Progenitor cell of endocrine pancreas (in vitro differentiated cells): ENCODE measurements around the gene MOV10L1. TPM values are rescaled to one million over a fixed set of nuclear protein-coding genes. Genes with fewer than 3 reads are reported as not detected.
"Not testable (repeated sequence)": the region's sequence is repeated elsewhere in the genome, so short reads cannot be mapped to it uniquely, and the experiment has no call there.

Experiments used
- DNase-seq: peaks from one replicate; pipeline ENCODE4 v3.0.0; 2021; ENCODE audit warnings: low spot score; ENCODE audit not compliant: unreplicated experiment
- H3K27ac Mint-ChIP-seq: 2 replicates; pipeline ENCODE4 v1.8.0; 2021; ENCODE audit warnings: mild to moderate bottlenecking, moderate library complexity, mixed read lengths
- H3K27me3 Mint-ChIP-seq: 2 replicates; pipeline ENCODE4 v1.8.0; 2021; ENCODE audit warnings: mixed read lengths
- H3K36me3 Mint-ChIP-seq: 2 replicates; pipeline ENCODE4 v1.8.0; 2022; ENCODE audit warnings: mixed read lengths; ENCODE audit not compliant: insufficient read depth
- H3K4me1 Mint-ChIP-seq: 2 replicates; pipeline ENCODE4 v1.8.0; 2021; ENCODE audit warnings: low read depth, mixed read lengths
- H3K4me3 Mint-ChIP-seq: 2 replicates; pipeline ENCODE4 v1.8.0; 2021; ENCODE audit warnings: low read depth, mild to moderate bottlenecking, moderate library complexity, mixed read lengths
- H3K9me3 Mint-ChIP-seq: 2 replicates; pipeline ENCODE4 v1.8.0; 2021; ENCODE audit warnings: low read depth, mixed read lengths
- CTCF ChIP-seq: fragments of 200-600 bp; sonication (generic); IDR thresholded peaks from one replicate; pipeline ENCODE4 v1.5.0; 2021; ENCODE audit warnings: antibody characterized with exemption, mild to moderate bottlenecking; ENCODE audit not compliant: unreplicated experiment
- total RNA-seq: library from RNA; stranded (reverse); gene quantifications from 2 replicates; pipeline ENCODE4 v1.2.1, GENCODE V29; 2021

MOV10L1 gene
- total RNA-seq, 1 donor from 2014 or later: 0.22 TPM

- DNase-seq: no peak
- no peak overlapping the region for H3K4me3 Mint-ChIP-seq
- peaks cover 14% of the 10 kb centered on the region for H3K27me3 Mint-ChIP-seq
- no peak overlapping the region for H3K27ac Mint-ChIP-seq
- H3K4me1 Mint-ChIP-seq: peaks cover 5% of the 10 kb centered on the region
- H3K9me3 Mint-ChIP-seq: no peaks in the 10 kb centered on the region
- no peak for TF ChIP-seq CTCF
- H3K36me3 Mint-ChIP-seq: no peaks in the 10 kb centered on the region
Measured at GRCh38 chr22:50083462-50084079, 6.2 kb upstream of the MOV10L1 start.

GRCh38 chr22:50084080-50084477 lies 5.7 kb upstream of the MOV10L1 start:
- no peak overlapping the region for H3K27ac Mint-ChIP-seq
- no peak for TF ChIP-seq CTCF
- H3K9me3 Mint-ChIP-seq: peaks cover under 1% of the 10 kb centered on the region
- peaks cover 14% of the 10 kb centered on the region for H3K27me3 Mint-ChIP-seq
- peaks cover 5% of the 10 kb centered on the region for H3K4me1 Mint-ChIP-seq
- H3K4me3 Mint-ChIP-seq: no peak overlapping the region
- DNase-seq: no peak
- H3K36me3 Mint-ChIP-seq: no peaks in the 10 kb centered on the region

GRCh38 chr22:50084614-50085021 lies 5.2 kb upstream of the MOV10L1 start:
- no peak for DNase-seq
- H3K9me3 Mint-ChIP-seq: peaks cover 3% of the 10 kb centered on the region
- peaks cover 5% of the 10 kb centered on the region for H3K4me1 Mint-ChIP-seq
- TF ChIP-seq CTCF: no peak
- no peak overlapping the region for H3K4me3 Mint-ChIP-seq
- H3K36me3 Mint-ChIP-seq: no peaks in the 10 kb centered on the region
- H3K27ac Mint-ChIP-seq: no peak overlapping the region
- peaks cover 18% of the 10 kb centered on the region for H3K27me3 Mint-ChIP-seq

GRCh38 chr22:50085211-50085972 lies 4.4 kb upstream of the MOV10L1 start, which contains the start of gene MLC1:
MLC1 (minus strand) TSS chr22:50085426; CDS start chr22:50084902, 524 bp downstream.
- H3K27ac Mint-ChIP-seq: no peak within 1 kb of the TSS
- H3K4me3 Mint-ChIP-seq: no peak within 1 kb of the TSS
- H3K36me3 Mint-ChIP-seq: peaks cover 2% of the 10 kb centered on the region
- H3K4me1 Mint-ChIP-seq: peaks cover 5% of the 10 kb centered on the region
- DNase-seq: no peak
- no peak for TF ChIP-seq CTCF
- H3K27me3 Mint-ChIP-seq: peaks cover 19% of the 10 kb centered on the region
- peaks cover 3% of the 10 kb centered on the region for H3K9me3 Mint-ChIP-seq

- H3K27ac Mint-ChIP-seq: no peak overlapping the region
- no peak for DNase-seq
- peaks cover 19% of the 10 kb centered on the region for H3K27me3 Mint-ChIP-seq
- H3K4me1 Mint-ChIP-seq: peaks cover 5% of the 10 kb centered on the region
- H3K4me3 Mint-ChIP-seq: no peak overlapping the region
- H3K9me3 Mint-ChIP-seq: peaks cover 3% of the 10 kb centered on the region
- TF ChIP-seq CTCF: no peak
- peaks cover 2% of the 10 kb centered on the region for H3K36me3 Mint-ChIP-seq
Measured at GRCh38 chr22:50086526-50086925, 3.3 kb upstream of the MOV10L1 start.

- H3K27me3 Mint-ChIP-seq: peaks cover 22% of the 10 kb centered on the region
- H3K4me3 Mint-ChIP-seq, DNase-seq, H3K9me3 Mint-ChIP-seq, H3K4me1 Mint-ChIP-seq, H3K36me3 Mint-ChIP-seq: not testable (repeated sequence)
- peak overlapping the region; percentile 8 for H3K27ac Mint-ChIP-seq
Measured at GRCh38 chr22:50086975-50087374, 2.8 kb upstream of the MOV10L1 start.
